GM19239 (cell line): Measurements from ENCODE around the gene AIFM3.
"Not testable (repeated sequence)": the region's sequence is repeated elsewhere in the genome, so short reads cannot be mapped to it uniquely, and the experiment has no call there.

Source experiments
- DNase-seq: peaks from one replicate; pipeline ENCODE4 v3.0.0; 2011; ENCODE audit warnings: low spot score; ENCODE audit not compliant: insufficient read length
- FAIRE-seq: peaks from 2 replicates; lab custom pipeline; 2011; peaks lifted over from hg19 to GRCh38; lab: Jason Lieb, UNC

AIFM3 gene

GRCh38 chr22:20998411-20999336 is 31.6 kb downstream of the AIFM3 start:
- FAIRE-seq (no peak), DNase-seq (no peak)

- no peak for FAIRE-seq
- DNase-seq, result no peak
These were observed 32.5 kb downstream of the AIFM3 start for GRCh38 chr22:20999350-21000206.

DNA sequence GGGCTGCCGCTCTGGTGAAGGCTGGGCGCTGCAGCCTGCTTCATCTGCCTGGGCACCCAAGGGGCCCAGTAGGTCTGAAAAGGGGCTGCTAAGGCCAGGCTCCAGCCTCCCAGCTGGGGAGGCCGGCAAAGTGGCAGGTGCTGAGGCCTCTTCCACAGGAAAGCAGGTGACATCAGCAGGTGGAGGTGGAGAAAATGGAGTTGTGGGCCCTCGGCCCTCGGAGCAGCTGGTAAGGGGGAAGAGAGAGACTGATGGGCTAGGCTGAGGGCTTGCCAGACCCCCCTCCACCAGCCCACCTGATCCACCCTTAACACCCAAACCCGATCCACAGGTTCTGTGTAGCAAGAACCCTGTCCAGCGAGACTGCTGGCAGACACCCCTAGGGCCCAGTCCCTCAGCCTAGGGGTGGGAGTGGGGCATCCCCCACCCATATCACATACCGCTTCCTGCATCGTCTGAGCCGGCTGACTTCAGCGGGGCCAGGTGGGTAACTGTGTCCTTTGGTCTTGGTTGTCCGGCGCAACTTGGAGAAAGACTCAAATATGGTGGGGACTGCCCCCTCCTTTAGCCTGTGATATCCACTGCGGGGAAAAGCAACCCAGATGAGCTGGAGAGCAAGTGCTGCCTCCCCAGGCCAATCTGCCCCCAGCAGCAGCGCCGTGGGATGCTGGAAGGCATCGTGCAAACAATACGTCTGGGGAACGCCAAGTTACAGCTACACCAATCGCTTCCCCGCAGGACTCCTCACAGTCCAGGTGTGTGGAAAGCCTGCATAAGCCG is 33.3 kb downstream of the AIFM3 start:
- FAIRE-seq (peak; percentile 37), DNase-seq (no peak)

- no peak for DNase-seq
- peak; percentile 26 for FAIRE-seq
These were observed 34.0 kb downstream of the AIFM3 start for GRCh38 chr22:21000987-21001600.

DNA sequence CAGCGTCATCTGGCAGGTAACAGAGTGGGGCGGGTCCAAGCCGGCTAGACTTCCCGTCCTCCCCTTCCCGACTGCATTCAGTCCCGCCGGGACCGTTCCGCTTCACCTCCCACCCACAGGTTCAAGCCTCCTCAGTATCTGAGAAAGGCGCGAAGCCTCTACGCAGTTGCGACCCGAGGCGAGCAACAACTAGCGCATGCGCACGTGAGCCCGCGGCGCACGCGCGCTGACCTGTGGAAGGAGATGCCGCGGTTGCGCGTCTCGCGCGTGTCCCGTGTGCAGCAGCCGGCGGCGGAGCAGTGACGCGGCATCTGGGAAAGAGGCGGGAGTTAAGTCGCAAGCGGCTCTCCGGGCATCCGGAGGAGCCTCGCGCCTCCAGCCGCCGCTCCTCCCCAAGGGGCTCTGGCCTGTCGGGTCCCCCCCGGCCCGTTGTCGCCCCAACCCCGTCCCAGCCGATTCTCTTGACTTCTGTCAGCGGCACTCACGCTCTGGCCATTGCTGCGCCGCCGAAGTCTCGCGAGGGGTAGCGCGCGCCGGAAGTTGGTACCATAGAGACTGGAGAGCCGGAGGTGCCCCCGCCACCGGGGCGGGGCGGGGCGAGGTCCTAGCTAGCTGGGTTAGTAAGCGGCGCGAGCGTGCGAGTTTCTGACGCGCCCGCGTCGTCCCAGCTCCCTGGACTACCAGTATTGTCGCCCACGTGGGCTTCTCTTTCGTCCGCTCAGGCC is 34.7 kb downstream of the AIFM3 start, which contains the start of gene THAP7:
TSS of gene THAP7 (minus strand) at position 518 of the 725 bp plus-strand sequence. CDS start at position 311, 207 bp downstream.
- DNase-seq, result peak; percentile 92
- peak; percentile 89 for FAIRE-seq

DNA sequence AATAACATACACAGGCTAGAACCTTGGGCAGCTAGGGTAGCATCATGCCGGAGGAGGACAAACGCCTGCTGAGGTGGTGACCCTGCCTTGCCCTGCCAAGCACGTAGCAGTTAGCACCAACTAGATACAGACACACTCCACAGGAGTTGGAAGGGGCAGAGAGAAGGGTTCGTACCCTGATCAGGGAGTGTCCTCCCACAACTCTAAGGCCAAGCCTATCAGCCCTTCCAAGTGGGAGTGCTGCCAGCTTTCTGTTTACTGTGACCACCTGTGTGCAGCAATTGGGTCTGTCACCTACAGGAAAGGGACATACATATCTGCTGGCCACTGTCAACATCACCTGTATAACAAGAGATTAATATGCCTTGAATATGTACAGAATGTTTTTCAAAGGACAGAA is 36.7 kb downstream of the AIFM3 start:
- no peak for DNase-seq
- no peak for FAIRE-seq

DNA sequence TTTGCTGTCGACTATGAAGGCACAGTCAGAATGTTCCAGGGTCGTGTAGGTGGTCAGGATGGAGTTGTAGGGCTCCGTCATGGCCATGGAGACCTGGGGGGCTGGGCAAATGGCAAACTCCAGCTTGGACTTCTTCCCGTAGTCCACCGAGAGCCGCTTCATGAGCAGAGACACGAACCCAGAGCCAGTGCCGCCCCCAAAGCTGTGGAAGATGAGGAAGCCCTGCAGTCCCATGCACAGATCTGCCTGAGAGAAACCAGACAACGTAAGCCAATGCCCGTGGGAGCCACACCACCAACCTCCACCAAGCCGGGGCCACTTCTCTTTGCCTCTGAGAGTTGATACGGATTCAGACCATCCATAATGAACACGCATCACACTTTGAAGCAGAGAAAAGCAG is 42.2 kb downstream of the AIFM3 start:
- not testable (repeated sequence) for FAIRE-seq

GRCh38 chr22:21009638-21010425 is 42.8 kb downstream of the AIFM3 start:
- no peak for DNase-seq
- FAIRE-seq, result no peak

More for the DNA sequence above, 42.2 kb downstream of the AIFM3 start:
- DNase-seq, result not testable (repeated sequence)

GRCh38 chr22:21010426-21011113 is 43.5 kb downstream of the AIFM3 start:
- FAIRE-seq, result no peak
- no peak for DNase-seq

DNA sequence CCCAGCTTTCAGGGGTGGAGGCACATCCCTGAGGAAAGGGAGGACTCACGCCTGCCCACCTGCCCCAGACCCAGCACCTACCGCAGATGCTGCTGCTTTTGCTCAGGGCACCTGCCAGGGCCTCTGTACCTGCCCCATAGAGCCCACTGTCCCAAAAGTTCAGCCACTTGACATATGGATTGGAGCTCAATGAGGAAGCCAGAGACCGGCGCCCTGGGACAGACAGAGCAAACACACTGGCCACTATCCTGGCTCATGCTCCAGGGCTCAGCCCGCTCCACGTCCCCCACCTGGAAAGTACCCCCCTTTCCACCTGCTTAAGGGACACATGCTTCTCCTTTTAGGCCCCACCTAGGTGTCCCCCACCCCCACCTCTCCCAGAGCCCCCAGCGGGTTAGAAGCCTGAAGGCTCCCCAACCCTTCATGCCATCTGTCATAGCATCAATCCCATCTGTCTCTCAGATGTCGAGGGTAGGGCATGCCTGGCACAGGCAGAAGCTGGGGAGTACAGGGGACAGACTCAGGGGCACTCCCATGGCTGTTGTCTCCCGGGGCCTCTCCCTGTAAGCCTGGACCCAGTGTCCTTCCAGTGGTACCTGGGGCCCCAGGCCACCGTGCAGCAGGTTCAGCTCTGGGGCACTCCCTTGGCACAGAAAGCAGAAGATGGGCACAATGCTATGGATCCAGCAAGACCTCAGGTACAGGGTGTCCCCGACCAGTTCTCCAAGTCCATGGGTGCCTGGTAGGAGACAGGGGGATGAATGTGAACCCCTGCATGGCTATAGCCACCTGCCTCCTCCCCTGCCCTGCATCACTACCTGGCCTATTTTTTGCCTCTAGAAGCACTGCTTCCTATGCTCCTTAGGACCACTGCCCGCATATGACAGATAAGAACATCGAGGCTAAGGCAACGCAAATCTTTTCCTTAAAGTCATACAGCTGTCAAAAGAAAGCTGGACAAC is 45.7 kb downstream of the AIFM3 start:
- DNase-seq (no peak), FAIRE-seq (no peak)

DNA sequence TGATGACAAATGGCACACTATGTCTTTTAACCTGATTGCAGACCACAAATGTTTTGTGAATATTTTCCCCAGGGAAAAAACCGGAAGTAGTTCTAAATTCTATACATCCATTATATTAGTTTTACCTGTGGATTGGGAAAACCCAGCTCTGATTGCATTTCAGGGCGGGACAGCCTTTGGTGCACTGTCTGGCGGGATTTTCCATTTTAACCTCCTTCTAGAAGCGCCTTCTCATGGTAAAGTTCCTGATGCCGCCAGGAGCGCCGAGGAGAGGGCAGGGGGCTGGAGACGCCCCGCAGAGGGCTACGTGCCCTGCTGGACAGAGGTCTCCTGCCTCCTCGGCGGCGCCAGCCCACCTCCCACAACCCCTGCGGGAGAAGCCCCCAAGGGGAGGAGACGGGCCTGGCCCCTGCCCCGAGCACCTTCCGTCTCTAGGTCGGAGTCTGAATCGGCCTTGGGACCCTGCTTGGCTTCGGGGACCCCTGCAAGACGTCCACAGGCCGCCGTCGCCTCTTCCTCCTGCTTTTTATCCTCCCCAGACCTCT is 46.7 kb downstream of the AIFM3 start:
- DNase-seq (no peak), FAIRE-seq (no peak)

DNA sequence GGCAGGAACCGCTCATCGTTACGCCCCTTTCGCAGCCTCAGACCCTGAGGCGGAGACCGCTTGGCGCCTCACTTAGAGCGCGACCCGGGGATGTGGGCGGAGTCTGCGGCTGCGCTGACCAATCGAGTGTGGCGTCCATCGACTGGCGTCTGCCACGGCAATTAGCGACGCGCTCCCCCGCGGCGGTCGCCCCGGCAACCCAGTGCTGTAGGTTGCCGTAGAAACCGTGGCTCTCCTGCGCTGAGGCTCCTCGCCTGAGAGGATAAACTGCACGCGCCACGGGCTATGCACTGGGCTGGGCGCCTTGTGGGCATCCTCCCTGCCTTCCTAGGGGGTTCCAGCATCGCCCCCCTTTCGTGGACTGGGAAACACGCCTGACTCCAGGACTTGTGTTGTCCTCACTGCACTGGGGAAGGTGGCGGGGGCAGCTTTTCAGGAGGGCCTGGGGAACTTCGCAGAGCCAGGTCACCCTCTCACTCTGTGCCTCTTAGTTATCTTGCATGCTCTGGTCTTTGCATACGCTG is 47.2 kb downstream of the AIFM3 start:
- FAIRE-seq, result peak; percentile 89
- DNase-seq, result peak; percentile 92

- FAIRE-seq (no peak), DNase-seq (no peak)
These were observed 47.8 kb downstream of the AIFM3 start, which contains the start of gene P2RX6 for GRCh38 chr22:21014726-21015465. Gene P2RX6, plus strand, starts transcription at chr22:21015165. Its CDS starts 10 bp downstream, at chr22:21015175.

DNA sequence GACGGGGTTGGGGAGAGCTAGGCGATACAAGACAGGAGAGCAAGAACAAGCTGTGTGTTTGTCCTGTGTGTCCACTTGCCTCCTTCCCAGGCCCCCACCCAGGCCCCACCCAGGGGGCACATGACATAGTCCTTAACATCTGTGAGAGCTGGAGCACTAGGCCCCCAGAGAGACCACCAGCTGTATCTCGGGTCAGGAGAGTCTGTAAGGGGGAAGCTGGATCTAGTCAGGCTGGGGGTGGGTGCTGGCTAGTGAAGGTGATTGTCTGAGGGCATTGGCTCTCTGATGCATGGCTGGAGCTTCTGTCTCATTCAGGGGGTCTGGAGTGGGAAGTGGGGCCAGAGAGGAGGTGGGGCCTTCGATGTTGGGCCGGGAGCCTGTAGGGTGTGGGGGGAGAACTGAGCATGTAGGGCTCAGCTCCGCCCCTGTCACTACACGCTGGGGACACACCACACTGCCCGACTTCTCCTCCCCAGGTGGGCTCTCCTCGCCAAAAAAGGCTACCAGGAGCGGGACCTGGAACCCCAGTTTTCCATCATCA is 48.5 kb downstream of the AIFM3 start:
- no peak for DNase-seq

More for the DNA sequence above, 48.5 kb downstream of the AIFM3 start:
- no peak for FAIRE-seq
